ENCODE measurements around the gene BAG5. TPM values are rescaled to one million over a fixed set of nuclear protein-coding genes. Genes with fewer than 3 reads are reported as not detected.
"Not testable (repeated sequence)": the region's sequence is repeated elsewhere in the genome, so short reads cannot be mapped to it uniquely, and the experiment has no call there.

Gene BAG5
- 16.4 TPM for total RNA-seq
- long read RNA-seq, full-length matches to known transcripts: 35 of 43 reads
- long read RNA-seq, partial matches to known transcripts: 2 of 43 reads
- long read RNA-seq, other reads (novel, unspliced or antisense): 6 of 43 reads

GRCh38 chr14:103562429-103563225 lies at the start of gene BAG5, which contains the start of gene COA8:
Gene BAG5 (minus strand): TSS chr14:103562657. CDS start chr14:103561164, 1,493 bp downstream.
Gene COA8 (plus strand): TSS chr14:103562960. CDS start chr14:103563002, 42 bp downstream.
- peak; percentile 92 for DNase-seq
- intact Hi-C loops (cut with micrococcal nuclease): no loop called here
- ATAC-seq: peak; percentile 85

- intact Hi-C loops (cut with micrococcal nuclease): no loop called here
- DNase-seq (no peak), ATAC-seq (no peak)
Observed at GRCh38 chr14:103611215-103611614, 48.8 kb upstream of the BAG5 start.

GRCh38 chr14:103609081-103609480 lies 46.6 kb upstream of the BAG5 start:
- DNase-seq; intact Hi-C loops (cut with micrococcal nuclease); ATAC-seq: not testable (repeated sequence)

GRCh38 chr14:103607822-103608221 lies 45.4 kb upstream of the BAG5 start:
- no peak for ATAC-seq
- no peak for DNase-seq
- intact Hi-C loops (cut with micrococcal nuclease): no loop called here

GRCh38 chr14:103606963-103607668 lies 44.7 kb upstream of the BAG5 start:
- ATAC-seq (peak; percentile 96), DNase-seq (peak; percentile 83)
- intact Hi-C loops (cut with micrococcal nuclease): no loop called here

- DNase-seq (no peak), ATAC-seq (no peak)
- intact Hi-C loops (cut with micrococcal nuclease): no loop called here
Observed at GRCh38 chr14:103604620-103605019, 42.2 kb upstream of the BAG5 start.

- ATAC-seq (no peak), DNase-seq (no peak)
- intact Hi-C loops (cut with micrococcal nuclease): no loop called here
Observed at GRCh38 chr14:103600503-103600902, 38.0 kb upstream of the BAG5 start.

- ATAC-seq: peak; percentile 80
- peak; percentile 46 for DNase-seq
- intact Hi-C loops (cut with micrococcal nuclease): no loop called here
Observed at GRCh38 chr14:103597623-103598377, 35.3 kb upstream of the BAG5 start.

- DNase-seq (peak; percentile 56), ATAC-seq (peak; percentile 63)
- intact Hi-C loops (cut with micrococcal nuclease): no loop called here
Observed at GRCh38 chr14:103594265-103594664, 31.8 kb upstream of the BAG5 start.

- intact Hi-C loops (cut with micrococcal nuclease): no loop called here
Observed at GRCh38 chr14:103593577-103593976, 31.1 kb upstream of the BAG5 start.

GRCh38 chr14:103584326-103584915 lies 22.0 kb upstream of the BAG5 start:
- ATAC-seq (no peak), DNase-seq (no peak)
- intact Hi-C loops (cut with micrococcal nuclease): no loop called here

More at GRCh38 chr14:103593577-103593976, 31.1 kb upstream of the BAG5 start:
- no peak for DNase-seq
- ATAC-seq: no peak

- ATAC-seq (peak; percentile 16), DNase-seq (no peak)
- intact Hi-C loops (cut with micrococcal nuclease): no loop called here
Observed at GRCh38 chr14:103581954-103582703, 19.7 kb upstream of the BAG5 start.

- DNase-seq: no peak
- ATAC-seq: no peak
- intact Hi-C loops (cut with micrococcal nuclease): no loop called here
Observed at GRCh38 chr14:103581206-103581605, 18.7 kb upstream of the BAG5 start.

- intact Hi-C loops (cut with micrococcal nuclease): loop anchor here (10.0 kb wide), 1 partner anchor 96 kb away; no protein-coding TSS in a partner anchor
- ATAC-seq (no peak), DNase-seq (no peak)
Observed at GRCh38 chr14:103578401-103579075, 16.1 kb upstream of the BAG5 start.

GRCh38 chr14:103576371-103577024 lies 14.0 kb upstream of the BAG5 start:
- peak; percentile 91 for DNase-seq
- peak; percentile 96 for ATAC-seq
- intact Hi-C loops (cut with micrococcal nuclease): loop anchor here (10.0 kb wide), 1 partner anchor 98 kb away; no protein-coding TSS in a partner anchor

- no peak for DNase-seq
- intact Hi-C loops (cut with micrococcal nuclease): loop anchor here (10.0 kb wide), 1 partner anchor 100 kb away; no protein-coding TSS in a partner anchor
- ATAC-seq: no peak
Observed at GRCh38 chr14:103574707-103575285, 12.3 kb upstream of the BAG5 start.

- intact Hi-C loops (cut with micrococcal nuclease): loop anchor here (10.0 kb wide), 1 partner anchor 101 kb away; no protein-coding TSS in a partner anchor
- DNase-seq (no peak), ATAC-seq (peak; percentile 14)
Observed at GRCh38 chr14:103574104-103574503, 11.6 kb upstream of the BAG5 start.

All from left ventricle myocardium superior (tissue), 1 donor.